Right lobe of liver (tissue), 4 donors: ENCODE results near the gene CLEC18B.

Experiments
- CTCF ChIP-seq, 4 donors: fragments of 200-600 bp in 3 of 4; fragments of 450-650 bp in 1 of 4; IDR thresholded peaks; one replicate each; pipeline versions ENCODE4 v1.5.1 to v1.8.0; 2016 to 2022; ENCODE audit warnings: antibody characterized with exemption in 4 of 4, mild to moderate bottlenecking in 2 of 4
- POLR2A ChIP-seq: fragments of 450-650 bp; IDR thresholded peaks from one replicate; pipeline ENCODE4 v1.6.1; 2017; ENCODE audit warnings: antibody characterized with exemption, mild to moderate bottlenecking
- donor health status: DM: no; HTN: no; CAD: no.
- donor health status: DM: no; HTN: no; CAD: no.
- donor health status: DM: no; HTN: yes; CAD: no.

- TF ChIP-seq CTCF (IDR thresholded peaks at IDR 0.05) (no peak), POLR2A (no peak)
These were observed 29.0 kb upstream of the CLEC18B start for GRCh38 chr16:74450236-74450635.
